ENCODE data around the gene BICD1. TPM values are rescaled to one million over a fixed set of nuclear protein-coding genes. Genes with fewer than 3 reads are reported as not detected.
A peak's percentile ranks its signal among the peaks of the same experiment; 100 is the strongest.

The BICD1 gene
- total RNA-seq, 1 experiment from 2014 or later, result 9.2 TPM

DNA sequence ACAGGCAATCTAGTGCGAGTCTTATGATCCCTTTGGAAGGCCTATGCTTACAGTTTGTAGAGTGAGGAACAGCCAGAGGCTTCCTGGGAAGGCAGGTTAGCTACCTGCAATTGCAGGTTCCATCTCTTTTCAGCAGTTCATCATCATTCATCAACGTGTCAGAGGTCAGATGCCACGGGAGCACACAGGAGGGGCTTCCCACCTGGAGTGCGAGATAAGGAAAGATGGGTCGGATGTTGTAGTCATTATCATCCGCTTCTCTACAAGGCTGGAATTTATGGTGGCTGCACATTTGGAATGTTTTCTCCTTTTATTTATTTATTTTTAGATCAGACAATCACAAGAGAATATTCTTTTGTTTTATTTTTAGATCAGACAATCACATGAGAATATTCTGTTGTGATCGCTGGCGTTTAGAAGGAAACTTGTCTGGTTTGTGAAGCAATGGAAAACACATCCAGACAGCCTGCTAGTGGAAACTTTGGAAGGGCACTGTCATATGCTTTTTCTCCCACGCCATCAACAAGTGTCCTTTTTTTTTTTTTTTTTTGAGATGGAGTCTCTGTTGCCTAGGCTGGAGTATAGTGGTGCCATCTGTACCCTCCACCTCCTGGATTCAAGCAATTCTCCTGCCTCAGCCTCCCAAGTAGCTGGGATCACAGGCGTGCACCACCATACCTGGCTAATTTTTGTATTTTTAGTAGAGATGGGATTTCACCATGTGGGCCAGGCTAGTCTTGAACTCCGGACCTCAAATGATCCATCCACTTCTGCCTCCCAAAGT, 1.9 kb upstream of the BICD1 start:
- Histone ChIP-seq H3K27me3 (ENCODE audit: low read length) (no peaks in the 10 kb centered on the region), H3K4me2 (ENCODE audit: low read length) (no peak overlapping the region), H3K4me3 (ENCODE audit: low read length) (no peak overlapping the region), H2AFZ (ENCODE audit: low read length) (no peak overlapping the region), H3K27ac (ENCODE audit: low read length) (no peak overlapping the region), H3K9ac (ENCODE audit: low read length) (no peak overlapping the region), H3K9me3 (ENCODE audit: low read length) (no peaks in the 10 kb centered on the region), H3K79me2 (ENCODE audit: low read length) (peaks cover 26% of the 10 kb centered on the region), H3F3A (ENCODE audit: low read length, unreplicated experiment) (no peaks in the 10 kb centered on the region), H3K36me3 (ENCODE audit: low read depth, low read length) (no peaks in the 10 kb centered on the region), H3K4me1 (ENCODE audit: insufficient read depth, low read length) (peaks cover 6% of the 10 kb centered on the region), H4K20me1 (ENCODE audit: low read length) (peaks cover 5% of the 10 kb centered on the region; the same call in 1 of the 2 replicates), H3K9me2 (replicated peaks; ENCODE audit: low read length) (no peaks in the 10 kb centered on the region)
- ChIA-PET CTCF (interaction anchor here (0.6 kb wide), 1 partner anchor 30 kb away, joined by 4 read pairs; no protein-coding TSS in a partner anchor), POLR2A (ENCODE audit: unreplicated experiment) (no interaction called here)
- ATAC-seq, result no peak
- intact Hi-C loops (cut with micrococcal nuclease), result loop anchor here (5.0 kb wide), 1 partner anchor 83 kb away; no protein-coding TSS in a partner anchor
- BruUV-seq (replicated peaks), result no TSS peak
- TF ChIP-seq, protein P1, sequence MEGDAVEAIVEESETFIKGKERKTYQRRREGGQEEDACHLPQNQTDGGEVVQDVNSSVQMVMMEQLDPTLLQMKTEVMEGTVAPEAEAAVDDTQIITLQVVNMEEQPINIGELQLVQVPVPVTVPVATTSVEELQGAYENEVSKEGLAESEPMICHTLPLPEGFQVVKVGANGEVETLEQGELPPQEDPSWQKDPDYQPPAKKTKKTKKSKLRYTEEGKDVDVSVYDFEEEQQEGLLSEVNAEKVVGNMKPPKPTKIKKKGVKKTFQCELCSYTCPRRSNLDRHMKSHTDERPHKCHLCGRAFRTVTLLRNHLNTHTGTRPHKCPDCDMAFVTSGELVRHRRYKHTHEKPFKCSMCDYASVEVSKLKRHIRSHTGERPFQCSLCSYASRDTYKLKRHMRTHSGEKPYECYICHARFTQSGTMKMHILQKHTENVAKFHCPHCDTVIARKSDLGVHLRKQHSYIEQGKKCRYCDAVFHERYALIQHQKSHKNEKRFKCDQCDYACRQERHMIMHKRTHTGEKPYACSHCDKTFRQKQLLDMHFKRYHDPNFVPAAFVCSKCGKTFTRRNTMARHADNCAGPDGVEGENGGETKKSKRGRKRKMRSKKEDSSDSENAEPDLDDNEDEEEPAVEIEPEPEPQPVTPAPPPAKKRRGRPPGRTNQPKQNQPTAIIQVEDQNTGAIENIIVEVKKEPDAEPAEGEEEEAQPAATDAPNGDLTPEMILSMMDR (conservative IDR thresholded peaks at IDR 0.05; ENCODE audit: low read depth, low read length), result no peak
- TF ChIP-seq EZH2phosphoT487 (IDR thresholded peaks at IDR 0.05; ENCODE audit: borderline replicate concordance, low read length), result no peak
- TF ChIP-seq EZH2 (IDR thresholded peaks at IDR 0.05; ENCODE audit: low read length, unreplicated experiment), result no peak
- DNase-seq, result no peak

DNA sequence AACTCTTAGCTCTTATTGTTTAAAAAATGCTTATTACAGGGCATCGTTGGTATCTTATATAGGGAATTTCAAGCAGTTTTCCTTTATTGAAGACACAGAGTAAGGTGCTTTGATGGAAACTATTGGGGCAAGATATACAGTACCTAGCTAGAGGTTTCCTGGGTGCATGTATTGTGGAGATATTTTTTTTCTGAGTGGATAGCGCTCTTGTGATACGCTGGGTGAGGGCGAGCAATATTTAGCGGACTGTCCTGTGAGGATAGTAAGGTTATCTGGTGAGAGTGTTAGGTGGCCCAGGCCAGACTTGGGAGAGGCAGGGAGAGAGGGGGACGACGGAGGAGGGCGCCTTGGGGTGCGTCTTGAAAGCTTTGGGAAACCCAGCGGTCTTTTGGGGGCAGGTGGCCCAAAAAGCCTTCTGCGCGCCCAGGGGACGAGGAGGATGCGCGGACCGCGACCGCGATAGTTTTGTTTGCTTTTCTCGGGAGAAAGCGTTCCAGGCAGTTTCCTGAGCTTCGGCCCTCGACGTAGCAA, 596 bp upstream of the BICD1 start:
- intact Hi-C loops (cut with micrococcal nuclease), result loop anchor here (2.0 to 5.0 kb wide), 3 partner anchors 29 to 357 kb away; no protein-coding TSS in a partner anchor
- H3K27me3 ChIP-seq (ENCODE audit: low read length), result no peaks in the 10 kb centered on the region
- TSS peak; percentile 33 for BruUV-seq (replicated peaks)
- peak overlapping the region; percentile 86 for H3K9ac ChIP-seq (ENCODE audit: low read length)
- peak; percentile 19 for ATAC-seq
- H3K27ac ChIP-seq (ENCODE audit: low read length), result no peak overlapping the region
- peak overlapping the region; percentile 96 for H2AFZ ChIP-seq (ENCODE audit: low read length)
- ChIA-PET CTCF (no interaction called here), POLR2A (ENCODE audit: unreplicated experiment) (interaction anchor here (0.6 kb wide), 1 partner anchor 103 kb away, joined by 3 read pairs; no protein-coding TSS in a partner anchor)
- H3K4me1 ChIP-seq (ENCODE audit: insufficient read depth, low read length), result peaks cover 13% of the 10 kb centered on the region
- no peak for DNase-seq
- TF ChIP-seq, protein P1 (conservative IDR thresholded peaks at IDR 0.05; ENCODE audit: low read depth, low read length), result no peak
- no peak for TF ChIP-seq EZH2 (IDR thresholded peaks at IDR 0.05; ENCODE audit: low read length, unreplicated experiment)
- TF ChIP-seq EZH2phosphoT487 (IDR thresholded peaks at IDR 0.05; ENCODE audit: borderline replicate concordance, low read length), result no peak
- peaks cover 36% of the 10 kb centered on the region for H3K79me2 ChIP-seq (ENCODE audit: low read length)
- H3K36me3 ChIP-seq (ENCODE audit: low read depth, low read length), result no peaks in the 10 kb centered on the region
- H3K9me3 ChIP-seq (ENCODE audit: low read length), result no peaks in the 10 kb centered on the region
- H3F3A ChIP-seq (ENCODE audit: low read length, unreplicated experiment), result no peaks in the 10 kb centered on the region
- peak overlapping the region; percentile 93 for H3K4me3 ChIP-seq (ENCODE audit: low read length)
- no peaks in the 10 kb centered on the region for H3K9me2 ChIP-seq (replicated peaks; ENCODE audit: low read length)
- peaks cover 8% of the 10 kb centered on the region; the same call in 1 of the 2 replicates for H4K20me1 ChIP-seq (ENCODE audit: low read length)
- H3K4me2 ChIP-seq (ENCODE audit: low read length), result peak overlapping the region; percentile 91
